Hepatocyte (in vitro differentiated cells): Measurements from ENCODE around the gene HAUS6.

Source experiments
- EZH2 ChIP-seq: fragments of 200-600 bp; sonication (generic); IDR thresholded peaks from 2 replicates; pipeline ENCODE4 v1.6.1; 2016; ENCODE audit warnings: antibody characterized with exemption, mild to moderate bottlenecking, borderline replicate concordance
- EZH2phosphoT487 ChIP-seq: fragments of 200-600 bp; sonication (generic); IDR thresholded peaks from one replicate; pipeline ENCODE4 v1.6.1; 2018; ENCODE audit warnings: antibody characterized with exemption, mild to moderate bottlenecking, low read depth, moderate library complexity; ENCODE audit not compliant: unreplicated experiment, severe bottlenecking
- TF ChIP-seq, protein P1 (sequence below): fragments of 200-600 bp; sonication (generic); IDR thresholded peaks from 2 replicates; pipeline ENCODE4 v1.5.1; 2016; ENCODE audit warnings: antibody characterized with exemption, mild to moderate bottlenecking; ENCODE audit not compliant: poor library complexity

DNA sequence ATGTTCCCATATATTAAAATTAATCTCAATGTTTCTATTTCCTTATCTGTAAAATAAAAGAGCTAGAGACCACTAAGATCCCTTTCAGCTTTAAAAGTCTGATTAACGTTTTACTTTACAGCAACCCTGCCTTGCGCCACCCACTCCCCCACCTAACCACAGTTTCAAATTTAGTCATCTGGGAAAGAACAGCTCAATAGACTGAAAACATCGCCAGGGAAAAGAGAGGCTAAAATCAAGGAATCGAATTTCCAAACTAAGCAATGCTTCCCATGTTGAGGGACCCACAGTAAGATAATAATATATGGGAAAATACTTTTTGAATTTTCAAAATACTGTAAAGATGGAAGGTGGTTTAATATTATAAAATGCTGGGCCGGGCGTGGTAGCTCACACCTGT is 76.3 kb downstream of the HAUS6 start:
- TF ChIP-seq, protein P1, sequence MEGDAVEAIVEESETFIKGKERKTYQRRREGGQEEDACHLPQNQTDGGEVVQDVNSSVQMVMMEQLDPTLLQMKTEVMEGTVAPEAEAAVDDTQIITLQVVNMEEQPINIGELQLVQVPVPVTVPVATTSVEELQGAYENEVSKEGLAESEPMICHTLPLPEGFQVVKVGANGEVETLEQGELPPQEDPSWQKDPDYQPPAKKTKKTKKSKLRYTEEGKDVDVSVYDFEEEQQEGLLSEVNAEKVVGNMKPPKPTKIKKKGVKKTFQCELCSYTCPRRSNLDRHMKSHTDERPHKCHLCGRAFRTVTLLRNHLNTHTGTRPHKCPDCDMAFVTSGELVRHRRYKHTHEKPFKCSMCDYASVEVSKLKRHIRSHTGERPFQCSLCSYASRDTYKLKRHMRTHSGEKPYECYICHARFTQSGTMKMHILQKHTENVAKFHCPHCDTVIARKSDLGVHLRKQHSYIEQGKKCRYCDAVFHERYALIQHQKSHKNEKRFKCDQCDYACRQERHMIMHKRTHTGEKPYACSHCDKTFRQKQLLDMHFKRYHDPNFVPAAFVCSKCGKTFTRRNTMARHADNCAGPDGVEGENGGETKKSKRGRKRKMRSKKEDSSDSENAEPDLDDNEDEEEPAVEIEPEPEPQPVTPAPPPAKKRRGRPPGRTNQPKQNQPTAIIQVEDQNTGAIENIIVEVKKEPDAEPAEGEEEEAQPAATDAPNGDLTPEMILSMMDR = no peak
- TF ChIP-seq EZH2 = no peak
- TF ChIP-seq EZH2phosphoT487 = no peak
